HG02870 (cell line): ENCODE measurements around the gene TAF3.

Source experiments
- ATAC-seq: cut with Tn5 transposase; IDR thresholded peaks from one replicate; pipeline ENCODE4 v1.9.1; 2021; ENCODE audit warnings: mild to moderate bottlenecking, moderate library complexity; ENCODE audit not compliant: unreplicated experiment

Gene TAF3

DNA sequence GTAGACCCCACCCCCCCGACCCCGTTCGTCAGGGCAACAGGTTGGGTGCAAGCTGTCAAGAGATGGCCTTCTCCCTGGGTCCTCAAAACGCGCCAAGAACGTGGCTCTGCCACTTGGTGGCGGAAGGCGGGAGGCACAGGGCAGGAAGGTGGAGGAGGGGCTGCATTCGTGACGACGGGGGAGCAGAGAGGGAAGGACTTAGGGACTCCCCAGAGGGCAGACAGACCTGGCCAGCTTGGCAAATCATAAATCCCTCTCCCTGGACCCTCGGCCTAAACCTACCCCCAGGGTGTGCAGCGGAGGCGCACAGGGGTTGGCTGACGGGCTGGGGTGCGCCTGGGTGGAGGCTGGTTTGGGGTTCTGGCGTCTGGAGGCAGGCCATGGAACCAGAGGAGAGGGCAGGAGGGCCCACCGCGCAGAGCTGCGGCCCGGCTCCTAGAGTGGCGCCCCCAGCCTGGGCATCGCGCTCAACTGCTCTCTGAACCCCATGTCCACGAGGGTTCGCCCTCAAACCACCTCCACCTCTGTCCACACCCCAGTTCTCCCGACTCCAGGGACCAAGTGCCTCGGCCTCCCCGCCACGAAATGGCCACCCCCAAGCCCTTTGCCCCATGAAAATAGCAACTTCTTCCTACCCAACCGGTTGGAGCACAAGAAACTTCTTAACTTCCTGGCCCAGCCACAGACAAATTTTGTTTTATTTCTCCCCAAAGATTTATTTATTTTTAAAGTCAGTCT is 225.4 kb downstream of the TAF3 start:
- ATAC-seq = no peak

DNA sequence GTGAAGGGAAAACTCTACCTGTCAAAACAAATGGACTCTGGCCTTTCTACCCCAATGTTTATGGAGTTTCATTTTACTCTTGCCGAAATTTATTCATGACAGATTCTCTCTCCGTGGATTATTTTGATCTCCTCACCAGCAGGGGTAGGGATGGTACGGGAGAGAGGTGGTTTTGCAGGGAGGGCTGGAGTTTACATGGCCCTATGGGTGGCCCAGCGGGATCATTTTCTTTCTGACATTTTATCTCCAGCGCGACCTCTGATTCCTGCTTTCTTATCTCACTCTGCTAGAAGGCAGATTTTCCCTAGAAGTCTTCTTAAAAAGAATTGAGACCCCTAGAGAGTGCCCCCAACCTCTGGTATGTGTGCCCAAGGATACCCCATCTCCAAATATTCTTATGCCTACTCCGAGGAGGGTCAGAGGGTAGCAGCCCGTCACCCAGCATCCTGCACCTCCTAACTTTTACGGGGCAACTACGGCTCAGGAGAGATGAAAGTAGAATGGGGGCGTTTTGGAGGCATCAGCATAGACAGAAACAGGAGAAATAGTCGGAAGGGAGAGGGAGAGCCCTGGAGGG is 226.1 kb downstream of the TAF3 start:
- ATAC-seq = no peak

DNA sequence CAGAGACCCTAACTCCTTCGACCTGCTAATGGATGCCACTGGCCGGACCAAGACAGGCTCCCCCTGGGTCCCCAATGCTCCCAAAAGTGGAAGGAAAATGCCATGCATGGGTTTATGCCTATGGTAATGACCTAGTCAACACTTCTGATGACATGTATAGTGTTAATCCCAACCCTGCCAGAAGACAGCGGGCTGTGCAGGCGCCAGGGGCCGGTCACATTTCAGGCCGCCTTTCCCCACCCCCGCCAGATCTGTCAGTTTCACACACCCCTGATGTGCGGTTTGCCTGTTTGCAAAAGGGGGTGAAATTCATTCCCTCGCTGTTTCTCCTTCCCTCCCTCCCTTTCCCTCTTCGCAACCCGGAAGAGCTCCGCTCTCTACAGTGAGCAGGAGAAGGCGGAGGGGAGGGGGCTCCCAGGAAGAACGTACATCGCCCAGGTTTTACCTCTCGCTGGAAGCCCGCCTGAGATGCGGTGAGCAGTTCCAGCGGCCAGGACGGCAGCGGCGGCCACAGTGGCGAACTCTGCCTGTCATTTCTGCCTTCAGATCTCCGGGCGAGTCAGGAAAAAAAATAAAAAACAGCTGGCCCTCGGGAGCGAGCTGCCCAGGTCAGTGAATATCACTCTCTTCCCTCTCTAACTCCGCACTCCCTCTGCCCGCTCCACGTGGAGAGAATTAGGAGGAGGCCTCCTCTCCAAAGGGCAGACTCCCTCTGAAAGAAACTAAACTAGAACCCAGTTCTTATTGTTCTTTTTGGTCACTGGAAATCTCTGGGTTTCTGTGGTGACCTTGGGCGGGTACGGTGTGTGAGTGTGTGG is 226.8 kb downstream of the TAF3 start:
- peak; percentile 27 for ATAC-seq

DNA sequence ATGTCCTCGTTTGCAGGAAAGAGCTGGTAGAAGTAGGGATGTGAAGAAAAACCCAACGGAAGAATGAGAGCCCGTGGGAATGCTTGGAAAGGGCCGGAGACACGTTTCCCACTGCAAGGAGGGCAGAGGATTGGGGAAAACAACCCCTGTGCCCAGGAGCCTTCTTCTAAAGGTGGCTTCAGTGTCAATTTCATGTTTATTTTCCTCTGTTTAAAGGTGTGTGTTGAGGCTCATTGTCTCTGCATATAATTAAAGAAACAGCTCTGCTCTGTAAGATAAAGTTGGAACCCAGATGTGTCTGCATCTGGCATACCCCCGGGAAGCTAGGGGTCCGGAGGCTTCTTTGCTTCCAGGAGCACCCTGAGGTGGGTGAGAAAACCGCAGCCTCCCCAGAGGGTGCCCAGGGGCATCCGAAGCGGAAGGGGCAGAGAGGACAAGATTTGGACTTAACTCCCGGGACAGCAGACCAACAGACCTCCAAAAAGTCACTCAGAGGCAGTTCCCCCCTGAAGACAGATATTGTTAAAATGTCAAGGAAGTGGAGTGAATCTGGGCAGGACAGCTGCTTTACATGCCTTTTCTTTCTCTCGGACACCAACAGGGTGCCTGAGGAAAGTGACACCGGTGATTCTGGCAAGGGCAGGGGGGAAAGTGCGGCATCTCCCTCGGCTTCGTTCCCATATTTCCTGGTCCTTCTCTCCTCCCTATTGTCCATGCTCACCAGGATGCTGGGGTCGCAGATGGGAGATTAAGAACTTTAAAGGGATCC is 227.6 kb downstream of the TAF3 start:
- ATAC-seq = no peak

GRCh38 chr10:8047452-8048280 is 229.4 kb downstream of the TAF3 start:
- no peak for ATAC-seq

DNA sequence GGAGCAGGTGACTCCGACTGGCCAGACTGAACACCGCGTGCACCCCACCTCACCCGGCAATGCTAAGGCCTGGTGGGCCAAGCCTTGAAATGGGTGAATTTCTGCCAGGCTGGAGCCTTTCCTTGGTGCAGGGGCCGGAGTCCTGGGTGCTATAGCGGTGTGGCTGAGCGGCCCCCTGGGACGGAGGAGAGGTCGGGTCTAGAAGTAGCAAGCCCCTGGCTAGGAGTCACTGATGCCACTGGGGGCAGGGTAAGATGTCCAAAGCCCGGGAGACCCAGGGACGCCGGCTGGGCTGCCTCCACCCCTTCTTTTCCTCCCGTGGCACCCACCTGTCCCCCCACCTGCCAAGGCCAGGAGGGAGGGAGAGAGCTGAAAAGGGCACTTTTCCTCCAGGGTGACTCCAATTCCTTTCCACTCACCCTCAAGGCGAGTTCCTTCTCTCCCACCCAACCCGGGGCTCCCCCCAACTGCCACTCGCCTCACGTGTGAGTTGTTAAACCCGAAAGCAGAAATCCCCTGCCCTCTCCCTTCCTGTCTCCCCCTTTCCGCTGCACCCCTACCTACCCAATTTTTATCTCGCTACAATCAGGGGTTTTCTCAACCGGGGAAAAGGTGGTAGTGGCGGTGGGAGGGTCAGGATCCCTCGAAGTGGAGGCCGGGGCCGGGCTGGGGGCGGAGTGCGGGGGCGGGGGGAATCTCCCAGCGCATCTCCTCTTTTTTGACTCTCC is 230.1 kb downstream of the TAF3 start:
- ATAC-seq = no peak

DNA sequence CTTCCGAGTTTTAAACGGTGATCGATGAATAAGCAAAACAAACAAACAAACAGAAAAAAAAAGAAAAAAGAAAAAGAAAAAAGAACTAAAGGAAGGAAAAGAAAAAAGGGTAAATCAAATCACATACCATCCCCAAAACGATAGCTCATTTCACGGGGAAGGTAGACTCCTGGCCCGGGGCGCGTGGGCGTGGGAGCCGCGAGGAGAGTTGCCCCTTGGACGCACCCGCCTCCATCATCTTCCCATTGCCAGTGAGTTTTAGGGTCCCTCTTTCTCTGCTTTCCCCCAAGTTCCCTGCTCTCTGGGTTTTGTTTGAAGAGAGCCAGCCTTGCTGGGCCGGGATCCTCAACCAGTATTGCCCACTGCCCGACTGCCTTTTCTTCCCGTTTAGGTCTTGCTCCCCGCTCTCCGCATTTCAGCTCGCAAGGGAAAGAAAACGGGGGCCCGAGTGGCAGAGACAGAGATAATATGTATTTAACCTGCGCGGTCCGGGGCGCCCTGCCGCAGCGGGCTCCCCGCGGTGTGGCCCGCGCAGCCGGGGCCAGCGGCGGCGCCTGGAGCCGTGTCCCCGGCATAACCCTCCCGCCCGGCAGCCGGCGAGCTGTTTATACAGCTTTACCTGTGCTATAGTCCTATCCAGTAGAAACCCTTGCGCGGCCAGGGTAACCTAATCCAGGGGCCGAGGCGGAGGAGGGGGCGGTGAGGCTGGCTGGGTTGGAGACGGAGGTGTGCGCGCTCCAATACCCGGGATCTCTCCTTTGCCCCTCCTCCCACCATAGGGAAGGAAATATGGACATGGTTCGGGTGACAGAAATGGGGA is 230.9 kb downstream of the TAF3 start:
- ATAC-seq = no peak

DNA sequence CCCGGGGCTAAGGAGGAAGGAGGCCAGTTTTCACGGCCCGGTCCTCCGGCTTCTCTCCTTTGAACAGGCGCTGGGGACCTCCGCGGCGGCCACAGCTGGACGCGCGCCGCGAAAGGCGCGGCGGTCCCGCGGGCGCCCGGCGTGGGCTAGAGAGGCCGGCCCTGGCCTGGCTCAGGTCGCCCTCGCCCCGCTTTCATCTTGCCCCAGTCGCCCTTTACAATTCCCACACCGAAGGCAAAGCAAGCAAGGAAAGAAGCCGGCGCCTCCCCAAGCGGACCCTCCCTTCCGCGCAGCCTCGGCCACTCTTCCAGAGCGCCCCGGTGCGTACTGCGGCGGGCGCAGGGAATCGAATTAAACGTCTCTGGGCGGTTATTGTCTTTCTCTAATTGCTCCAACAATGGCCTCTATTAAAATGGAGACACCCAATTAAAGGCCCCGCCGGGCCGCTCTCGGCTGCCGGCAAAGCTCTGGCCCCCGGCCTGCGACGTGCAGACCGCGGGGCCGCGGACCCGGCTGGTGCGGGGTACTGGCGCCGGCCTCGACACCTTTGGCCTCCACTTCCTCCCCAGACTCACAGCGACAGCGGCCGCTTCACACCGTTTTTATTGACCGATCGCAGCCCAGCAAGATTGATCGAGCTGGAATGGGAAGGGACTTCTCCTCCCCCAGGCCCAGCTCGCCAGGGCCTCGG is 231.7 kb downstream of the TAF3 start:
- no peak for ATAC-seq

GRCh38 chr10:8050556-8051108 is 232.3 kb downstream of the TAF3 start:
- no peak for ATAC-seq

GRCh38 chr10:8051109-8051821 is 233.0 kb downstream of the TAF3 start:
- ATAC-seq = no peak

DNA sequence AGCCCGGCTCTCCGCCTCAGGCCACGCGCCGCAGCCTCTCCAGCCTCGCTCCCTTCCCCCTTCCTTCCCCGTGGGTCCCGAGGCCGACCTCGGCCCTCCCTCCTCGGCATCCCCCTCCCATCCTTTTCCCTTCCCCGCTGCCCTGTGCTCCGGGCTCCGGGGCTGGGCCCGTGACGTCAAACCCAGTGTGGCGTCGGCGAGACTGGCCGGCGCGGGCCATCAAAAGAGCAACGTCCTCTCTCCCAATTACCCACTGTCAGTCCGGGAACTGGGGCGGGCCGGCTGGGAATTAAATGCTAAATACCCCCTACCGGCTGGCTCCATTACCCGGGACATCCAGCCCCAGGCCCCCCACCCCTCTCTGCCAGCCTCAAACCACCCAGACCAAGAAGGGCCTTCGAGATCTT is 233.5 kb downstream of the TAF3 start:
- ATAC-seq = no peak

- no peak for ATAC-seq
Measured at GRCh38 chr10:8052341-8052955, 234.1 kb downstream of the TAF3 start.

DNA sequence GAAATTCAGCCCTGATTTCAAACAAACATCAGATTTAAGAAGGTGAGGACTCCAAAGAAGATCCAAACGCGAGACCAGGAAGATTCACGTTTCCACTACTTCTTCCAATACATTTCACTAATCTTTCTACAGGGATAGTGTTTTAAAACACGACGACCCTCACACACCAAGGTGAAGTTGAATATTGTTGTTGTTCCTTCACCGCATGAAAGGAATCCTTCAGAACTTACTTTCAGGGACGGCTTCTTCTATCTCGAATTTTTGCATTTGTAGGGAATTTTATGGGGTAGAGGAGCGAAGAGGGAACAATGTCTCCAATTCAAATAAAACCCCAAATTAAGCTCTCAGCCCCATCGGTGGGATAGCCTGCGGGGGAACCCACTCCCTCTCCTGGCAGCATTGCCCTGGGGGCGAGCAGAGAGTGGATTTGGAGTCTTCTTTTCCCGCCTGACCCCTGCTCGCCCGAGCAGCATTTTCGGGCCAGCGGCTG is 234.7 kb downstream of the TAF3 start:
- no peak for ATAC-seq

DNA sequence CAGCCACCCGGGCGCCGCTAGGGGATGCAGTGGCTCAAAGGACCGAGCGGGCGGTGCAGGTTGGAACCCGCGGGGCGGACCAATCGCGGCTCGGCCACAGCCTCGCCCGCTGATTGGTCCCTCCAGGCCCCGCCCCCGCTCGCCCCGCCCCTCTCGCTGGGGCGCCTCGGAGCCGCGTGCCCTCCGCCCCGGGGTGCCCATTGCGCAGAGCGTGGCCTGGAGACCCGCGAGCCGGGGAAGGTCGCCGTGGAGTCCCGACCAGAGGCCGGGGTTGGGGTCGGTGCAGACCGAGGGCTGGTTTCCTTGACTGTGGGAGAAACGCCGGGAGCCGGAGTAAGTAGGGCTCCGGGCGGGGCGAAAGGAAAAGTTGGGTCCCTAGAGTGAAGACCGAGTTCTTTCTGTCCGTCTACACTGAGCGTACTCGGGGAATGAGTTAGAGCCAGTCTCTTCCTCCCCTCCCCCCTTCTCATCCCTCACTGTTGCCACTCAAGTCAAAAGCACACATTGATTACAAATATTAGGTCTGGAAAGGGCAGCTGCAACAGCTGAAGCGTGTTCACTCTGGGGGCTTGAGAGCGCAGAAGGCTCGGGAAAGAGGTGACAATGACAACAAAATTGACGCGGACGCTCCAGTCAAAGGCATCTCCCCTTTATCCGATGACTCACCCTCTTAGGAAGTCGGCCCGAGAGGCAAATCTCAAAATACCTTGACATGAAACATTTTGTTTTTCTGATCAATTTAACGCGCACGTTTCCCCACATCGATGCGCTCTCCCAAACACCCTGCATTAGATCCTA is 235.3 kb downstream of the TAF3 start:
- ATAC-seq = peak; percentile 56

- peak; percentile 6 for ATAC-seq
Measured at GRCh38 chr10:8054244-8054493, 235.9 kb downstream of the TAF3 start.
